HepG2 (cell line): ENCODE measurements around the gene PFN4.

Source experiments
- EZH2 ChIP-seq: conservative IDR thresholded peaks from 2 replicates; pipeline ENCODE4 v1.6.1; 2012; ENCODE audit warnings: mild to moderate bottlenecking, low read depth, low read length, moderate library complexity
- FOSL1 ChIP-seq: sonication (generic); formaldehyde crosslinking; IDR thresholded peaks from 2 replicates; pipeline ENCODE4 v1.9.0; 2021; ENCODE audit warnings: missing genetic modification reagents, borderline replicate concordance
- HDAC2 ChIP-seq: sonication (generic); formaldehyde crosslinking; IDR thresholded peaks from 2 replicates; pipeline ENCODE4 v1.4.0; 2020; ENCODE audit warnings: missing genetic modification reagents
- HIVEP1 ChIP-seq: sonication (generic); formaldehyde crosslinking; IDR thresholded peaks from 2 replicates; pipeline ENCODE4 v1.4.0; 2020; ENCODE audit warnings: mild to moderate bottlenecking, missing genetic modification reagents
- SSRP1 ChIP-seq: IDR thresholded peaks from 2 replicates; pipeline ENCODE4 v1.6.1; 2016; ENCODE audit warnings: control low read depth
- TAF1 ChIP-seq: sonication (generic); formaldehyde crosslinking; IDR thresholded peaks from 2 replicates; pipeline ENCODE4 v1.4.0; 2020; ENCODE audit warnings: missing genetic modification reagents
- ZBTB20 ChIP-seq: sonication (generic); formaldehyde crosslinking; IDR thresholded peaks from 2 replicates; pipeline ENCODE4 v1.8.1; 2023; ENCODE audit warnings: missing genetic modification reagents, low read depth, mild to moderate bottlenecking, borderline replicate concordance
- ZNF326 ChIP-seq: sonication (generic); formaldehyde crosslinking; IDR thresholded peaks from 2 replicates; pipeline ENCODE4 v1.4.0; 2020; ENCODE audit warnings: missing genetic modification reagents, borderline replicate concordance
- TF ChIP-seq, protein P1 (sequence below): sonication (generic); formaldehyde crosslinking; IDR thresholded peaks from 2 replicates; pipeline ENCODE4 v1.4.0; 2020; ENCODE audit warnings: mild to moderate bottlenecking, missing genetic modification reagents
- TF ChIP-seq, protein P2 (sequence below): IDR thresholded peaks from 2 replicates; pipeline ENCODE4 v1.6.1; 2016; ENCODE audit warnings: control low read depth
- TF ChIP-seq, protein P3 (sequence below): sonication (generic); formaldehyde crosslinking; IDR thresholded peaks from 2 replicates; pipeline ENCODE4 v1.8.1; 2022; ENCODE audit warnings: low read depth, mild to moderate bottlenecking, missing genetic modification reagents
- TF ChIP-seq, protein P4 (sequence below): IDR thresholded peaks from 2 replicates; pipeline ENCODE4 v1.6.1; 2016; ENCODE audit warnings: missing compliant biosample characterization, missing genetic modification reagents, borderline replicate concordance
- TF ChIP-seq, protein P5 (sequence below): IDR thresholded peaks from 2 replicates; pipeline ENCODE4 v1.6.1; 2012; ENCODE audit warnings: inconsistent platforms

DNA sequence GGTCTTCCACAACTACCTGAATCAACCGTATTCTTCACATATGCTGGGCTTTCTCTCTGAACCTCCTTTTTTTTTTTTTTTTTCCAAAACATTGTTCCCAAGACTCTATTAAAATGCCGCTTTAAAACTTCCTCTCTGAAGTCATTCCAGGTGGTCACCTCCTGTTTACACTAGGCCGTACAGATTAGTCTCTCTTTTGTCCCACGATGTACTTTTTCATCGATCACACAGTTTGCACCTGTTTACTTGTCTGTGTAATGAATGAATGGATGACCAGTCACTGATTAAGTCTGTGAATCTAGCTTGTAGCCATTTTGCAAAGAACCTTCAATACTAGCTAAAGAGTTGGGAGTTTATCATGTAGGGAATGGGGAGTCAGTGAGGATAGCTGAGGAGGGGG is 35.0 kb upstream of the PFN4 start:
- TF ChIP-seq, protein P1, sequence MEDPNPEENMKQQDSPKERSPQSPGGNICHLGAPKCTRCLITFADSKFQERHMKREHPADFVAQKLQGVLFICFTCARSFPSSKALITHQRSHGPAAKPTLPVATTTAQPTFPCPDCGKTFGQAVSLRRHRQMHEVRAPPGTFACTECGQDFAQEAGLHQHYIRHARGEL (CRISPR knock-in tag): no peak
- TF ChIP-seq SSRP1 (CRISPR knock-in tag): no peak
- TF ChIP-seq FOSL1 (CRISPR knock-in tag): no peak
- TF ChIP-seq HIVEP1 (CRISPR knock-in tag): no peak
- peak; percentile 55; the same call in 1 of the 2 replicates for TF ChIP-seq HDAC2 (CRISPR knock-in tag)
- TF ChIP-seq, protein P2, sequence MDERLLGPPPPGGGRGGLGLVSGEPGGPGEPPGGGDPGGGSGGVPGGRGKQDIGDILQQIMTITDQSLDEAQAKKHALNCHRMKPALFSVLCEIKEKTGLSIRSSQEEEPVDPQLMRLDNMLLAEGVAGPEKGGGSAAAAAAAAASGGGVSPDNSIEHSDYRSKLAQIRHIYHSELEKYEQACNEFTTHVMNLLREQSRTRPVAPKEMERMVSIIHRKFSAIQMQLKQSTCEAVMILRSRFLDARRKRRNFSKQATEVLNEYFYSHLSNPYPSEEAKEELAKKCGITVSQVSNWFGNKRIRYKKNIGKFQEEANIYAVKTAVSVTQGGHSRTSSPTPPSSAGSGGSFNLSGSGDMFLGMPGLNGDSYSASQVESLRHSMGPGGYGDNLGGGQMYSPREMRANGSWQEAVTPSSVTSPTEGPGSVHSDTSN: no peak
- no peak for TF ChIP-seq TAF1 (CRISPR knock-in tag)
- TF ChIP-seq, protein P3, sequence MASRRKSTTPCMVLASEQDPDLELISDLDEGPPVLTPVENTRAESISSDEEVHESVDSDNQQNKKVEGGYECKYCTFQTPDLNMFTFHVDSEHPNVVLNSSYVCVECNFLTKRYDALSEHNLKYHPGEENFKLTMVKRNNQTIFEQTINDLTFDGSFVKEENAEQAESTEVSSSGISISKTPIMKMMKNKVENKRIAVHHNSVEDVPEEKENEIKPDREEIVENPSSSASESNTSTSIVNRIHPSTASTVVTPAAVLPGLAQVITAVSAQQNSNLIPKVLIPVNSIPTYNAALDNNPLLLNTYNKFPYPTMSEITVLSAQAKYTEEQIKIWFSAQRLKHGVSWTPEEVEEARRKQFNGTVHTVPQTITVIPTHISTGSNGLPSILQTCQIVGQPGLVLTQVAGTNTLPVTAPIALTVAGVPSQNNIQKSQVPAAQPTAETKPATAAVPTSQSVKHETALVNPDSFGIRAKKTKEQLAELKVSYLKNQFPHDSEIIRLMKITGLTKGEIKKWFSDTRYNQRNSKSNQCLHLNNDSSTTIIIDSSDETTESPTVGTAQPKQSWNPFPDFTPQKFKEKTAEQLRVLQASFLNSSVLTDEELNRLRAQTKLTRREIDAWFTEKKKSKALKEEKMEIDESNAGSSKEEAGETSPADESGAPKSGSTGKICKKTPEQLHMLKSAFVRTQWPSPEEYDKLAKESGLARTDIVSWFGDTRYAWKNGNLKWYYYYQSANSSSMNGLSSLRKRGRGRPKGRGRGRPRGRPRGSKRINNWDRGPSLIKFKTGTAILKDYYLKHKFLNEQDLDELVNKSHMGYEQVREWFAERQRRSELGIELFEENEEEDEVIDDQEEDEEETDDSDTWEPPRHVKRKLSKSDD: no peak
- no peak for TF ChIP-seq ZBTB20 (CRISPR knock-in tag)
- no peak for TF ChIP-seq ZNF326 (CRISPR knock-in tag)
- TF ChIP-seq, protein P4, sequence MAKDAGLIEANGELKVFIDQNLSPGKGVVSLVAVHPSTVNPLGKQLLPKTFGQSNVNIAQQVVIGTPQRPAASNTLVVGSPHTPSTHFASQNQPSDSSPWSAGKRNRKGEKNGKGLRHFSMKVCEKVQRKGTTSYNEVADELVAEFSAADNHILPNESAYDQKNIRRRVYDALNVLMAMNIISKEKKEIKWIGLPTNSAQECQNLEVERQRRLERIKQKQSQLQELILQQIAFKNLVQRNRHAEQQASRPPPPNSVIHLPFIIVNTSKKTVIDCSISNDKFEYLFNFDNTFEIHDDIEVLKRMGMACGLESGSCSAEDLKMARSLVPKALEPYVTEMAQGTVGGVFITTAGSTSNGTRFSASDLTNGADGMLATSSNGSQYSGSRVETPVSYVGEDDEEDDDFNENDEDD (CRISPR knock-in tag): no peak
- TF ChIP-seq EZH2: no peak
- TF ChIP-seq, protein P5, sequence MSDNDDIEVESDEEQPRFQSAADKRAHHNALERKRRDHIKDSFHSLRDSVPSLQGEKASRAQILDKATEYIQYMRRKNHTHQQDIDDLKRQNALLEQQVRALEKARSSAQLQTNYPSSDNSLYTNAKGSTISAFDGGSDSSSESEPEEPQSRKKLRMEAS: no peak
